GM20431 (cell line): Measurements from ENCODE around the gene NBEAL2.

ENCODE experiments used
- in situ Hi-C: fragments of 300-500 bp; cut with MseI, MboI; formaldehyde crosslinking; loops from one replicate; pipeline ENCODE4 v1.15.0; 2020; ENCODE audit warnings: low sequenced_read_pairs; ENCODE audit not compliant: unreplicated experiment

The NBEAL2 gene

DNA sequence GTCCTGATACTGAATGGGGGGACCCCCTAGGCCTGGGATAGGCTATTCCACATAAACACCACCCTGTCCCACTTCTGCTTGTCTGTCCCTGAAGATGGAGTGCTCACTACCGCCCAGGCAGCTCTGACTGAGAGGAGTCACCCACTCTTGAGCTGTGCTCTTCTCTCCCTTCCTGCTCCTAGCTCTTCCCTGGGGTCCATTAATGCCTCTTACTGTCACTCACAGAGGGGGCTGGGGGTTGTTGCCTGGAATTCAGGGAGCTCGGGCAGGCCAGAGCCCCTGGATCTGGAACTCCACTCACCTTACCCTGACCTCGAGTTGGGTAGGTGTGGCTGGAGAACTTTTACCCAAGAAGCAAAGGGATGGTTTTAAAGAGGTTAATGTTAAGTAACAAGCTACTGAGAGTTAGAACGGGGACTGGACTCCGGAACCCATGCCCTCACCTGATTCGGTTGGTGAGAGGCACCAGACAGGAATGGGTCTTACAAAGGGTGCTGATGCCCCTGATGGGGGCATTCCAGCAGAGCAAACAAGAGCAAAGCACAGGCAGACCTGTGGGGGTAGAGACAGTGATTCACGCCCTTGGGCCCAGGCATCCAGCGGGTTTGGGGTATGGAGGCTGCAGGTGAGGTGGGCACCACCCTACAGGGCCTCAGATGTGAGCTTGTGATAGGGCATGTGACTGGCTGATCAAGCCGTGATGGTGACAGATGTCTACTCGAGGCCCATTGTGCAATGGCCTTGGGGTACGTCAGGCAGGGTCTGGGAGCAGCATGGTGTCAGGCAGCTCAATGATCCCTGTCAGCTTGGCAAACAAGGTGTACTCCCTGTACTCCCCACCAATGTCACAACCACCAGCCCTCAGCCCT, 5.4 kb downstream of the NBEAL2 start:
- in situ Hi-C loops, result no loop called here

DNA sequence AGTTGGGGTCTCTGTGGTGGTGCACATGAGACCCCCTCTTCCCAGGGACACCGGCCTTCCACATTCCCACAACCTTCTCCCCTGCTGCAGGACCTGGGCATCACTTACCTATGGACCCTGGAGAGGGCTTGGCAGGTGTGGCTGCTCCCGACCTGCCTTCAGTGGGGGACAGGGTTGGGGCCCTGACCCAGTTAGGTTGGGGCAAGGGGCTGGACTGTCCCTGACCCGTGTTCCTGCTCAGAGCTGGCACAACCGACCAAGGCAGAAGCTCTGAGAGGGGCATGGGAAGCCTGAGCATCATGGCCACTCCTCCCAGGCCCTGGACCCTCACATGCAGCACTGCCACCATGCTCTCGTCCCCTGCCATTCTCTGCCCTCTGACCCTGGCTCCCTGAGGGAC, 6.1 kb downstream of the NBEAL2 start:
- in situ Hi-C loops, result no loop called here

DNA sequence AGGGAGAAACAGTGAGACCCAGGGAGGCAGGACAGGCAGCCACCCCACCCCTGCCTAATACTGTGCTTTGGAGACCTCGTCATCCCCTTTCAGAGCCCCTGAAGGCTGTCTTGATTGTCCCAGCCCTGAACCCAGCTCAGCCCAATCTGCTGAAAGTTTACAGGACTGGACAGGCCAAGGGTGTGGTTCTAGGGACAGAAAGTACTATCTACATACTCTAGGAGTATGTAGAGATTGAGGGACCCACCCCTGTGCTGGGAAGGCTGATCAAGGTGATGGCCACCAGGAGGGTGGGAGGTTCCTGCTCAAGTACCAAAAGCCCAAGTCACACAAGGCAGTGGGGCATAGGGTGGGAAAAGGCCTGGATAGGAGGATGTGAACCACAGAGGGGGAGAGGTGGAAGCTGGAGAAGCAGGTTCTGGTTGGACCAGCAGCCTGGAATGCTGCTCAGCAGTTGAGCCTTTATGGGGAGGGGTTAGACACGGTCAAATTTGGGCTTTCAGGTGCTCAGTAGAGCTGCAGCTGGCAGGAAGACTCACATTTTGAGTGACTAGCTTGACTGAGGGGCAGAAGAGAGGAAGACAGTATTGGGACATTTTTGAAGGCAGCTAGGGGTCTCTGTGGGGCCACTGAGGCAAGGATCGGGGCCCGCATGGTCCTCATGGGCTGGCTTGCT, 6.7 kb downstream of the NBEAL2 start:
- in situ Hi-C loops, result no loop called here

DNA sequence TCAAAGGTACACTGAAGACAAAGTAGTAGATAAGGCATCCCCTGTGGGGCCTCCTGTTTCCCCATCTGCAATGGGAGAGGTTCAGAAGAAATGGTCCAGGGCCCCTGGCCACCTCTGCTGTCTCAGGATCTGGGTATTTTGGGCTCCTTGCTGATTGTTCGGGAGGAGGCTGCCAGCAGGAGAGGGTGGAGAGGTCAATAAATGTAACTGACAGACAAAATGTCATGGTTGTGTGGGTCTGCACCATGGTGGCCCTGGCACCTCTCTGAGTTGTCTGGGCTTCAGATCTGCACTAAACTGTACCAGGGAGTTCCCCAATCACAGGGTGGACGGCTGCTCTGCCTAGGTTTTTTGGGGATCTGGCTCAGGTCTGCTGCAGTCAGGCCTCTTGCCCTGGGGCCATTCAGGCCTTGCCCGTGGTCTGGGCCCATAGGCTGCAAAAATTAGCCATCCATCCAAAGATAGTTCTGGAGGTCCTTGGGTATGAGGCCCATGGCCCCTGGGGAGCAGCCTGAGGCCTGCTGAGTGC, 7.4 kb downstream of the NBEAL2 start:
- in situ Hi-C loops, result no loop called here

DNA sequence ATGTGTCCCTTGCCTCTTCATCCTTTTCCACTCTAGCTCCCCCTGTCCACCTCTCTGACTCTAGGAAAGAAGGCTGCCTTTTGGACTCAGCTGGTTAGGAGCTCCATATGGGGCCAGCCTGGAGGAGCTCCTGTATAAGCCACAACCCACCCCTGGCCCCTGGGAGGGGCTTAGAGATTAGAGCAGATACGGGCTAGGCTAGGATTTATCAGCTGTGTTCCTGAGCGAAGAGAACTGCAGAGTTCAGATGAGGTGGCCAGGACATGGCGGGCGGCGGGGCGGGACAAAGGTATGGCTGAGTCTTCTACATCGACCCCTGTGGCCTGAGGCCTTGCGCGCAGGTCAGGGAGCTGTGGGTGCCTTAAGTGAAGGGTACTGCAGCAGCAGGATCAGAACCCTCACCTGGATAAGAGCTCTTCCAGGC, 7.9 kb downstream of the NBEAL2 start:
- in situ Hi-C loops, result no loop called here

DNA sequence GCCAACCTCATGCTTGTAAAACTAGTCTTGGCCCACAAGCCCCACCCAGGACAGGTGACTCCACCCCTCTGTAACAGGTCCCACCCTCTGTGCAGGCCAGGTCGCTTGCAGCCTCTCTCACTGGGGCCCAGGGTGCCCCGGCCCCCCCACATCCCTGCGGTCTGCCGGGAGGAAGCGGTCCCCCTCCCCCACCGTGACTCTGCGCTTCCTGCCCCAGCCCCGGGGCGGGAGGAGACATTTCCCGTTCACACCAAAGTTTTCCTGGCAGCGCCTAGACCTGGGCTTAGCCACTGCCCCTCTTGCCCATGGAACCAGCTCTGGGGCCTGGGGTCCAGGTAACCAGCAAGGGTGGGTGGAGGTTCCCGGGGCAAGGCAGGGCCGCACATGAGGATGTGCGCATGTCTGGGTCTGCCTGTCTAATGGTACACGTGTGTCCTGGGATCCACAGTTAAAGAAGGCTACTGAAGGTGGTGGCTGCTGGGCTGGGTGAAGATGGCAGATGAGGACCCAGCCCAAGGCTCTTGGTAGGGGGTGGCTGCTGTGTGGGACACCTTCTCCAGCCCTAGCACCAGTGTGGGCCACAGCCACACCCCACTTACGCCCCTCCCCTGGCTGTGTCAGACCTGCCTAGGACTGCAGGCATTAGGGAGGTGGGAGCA, 8.4 kb downstream of the NBEAL2 start:
- in situ Hi-C loops, result no loop called here

DNA sequence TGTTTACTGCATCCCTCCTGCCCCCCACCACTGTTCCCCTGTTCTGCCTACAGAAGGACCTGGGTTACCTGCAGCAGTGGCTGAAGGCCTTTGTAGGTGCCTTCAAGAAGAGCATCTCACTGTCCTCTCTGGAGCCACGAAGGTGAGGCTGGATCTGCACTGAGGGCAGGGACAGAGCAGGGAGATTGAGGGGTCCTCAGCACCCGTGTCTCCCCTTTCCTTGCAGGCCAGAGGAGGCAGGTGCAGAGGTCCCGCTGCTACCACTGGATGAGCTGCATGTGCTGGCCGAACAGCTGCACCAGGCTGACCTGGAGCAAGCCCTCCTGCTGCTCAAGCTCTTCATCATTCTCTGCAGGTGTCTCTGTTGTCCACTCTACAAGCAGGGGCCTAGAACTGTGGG, 9.2 kb downstream of the NBEAL2 start:
- in situ Hi-C loops, result no loop called here

DNA sequence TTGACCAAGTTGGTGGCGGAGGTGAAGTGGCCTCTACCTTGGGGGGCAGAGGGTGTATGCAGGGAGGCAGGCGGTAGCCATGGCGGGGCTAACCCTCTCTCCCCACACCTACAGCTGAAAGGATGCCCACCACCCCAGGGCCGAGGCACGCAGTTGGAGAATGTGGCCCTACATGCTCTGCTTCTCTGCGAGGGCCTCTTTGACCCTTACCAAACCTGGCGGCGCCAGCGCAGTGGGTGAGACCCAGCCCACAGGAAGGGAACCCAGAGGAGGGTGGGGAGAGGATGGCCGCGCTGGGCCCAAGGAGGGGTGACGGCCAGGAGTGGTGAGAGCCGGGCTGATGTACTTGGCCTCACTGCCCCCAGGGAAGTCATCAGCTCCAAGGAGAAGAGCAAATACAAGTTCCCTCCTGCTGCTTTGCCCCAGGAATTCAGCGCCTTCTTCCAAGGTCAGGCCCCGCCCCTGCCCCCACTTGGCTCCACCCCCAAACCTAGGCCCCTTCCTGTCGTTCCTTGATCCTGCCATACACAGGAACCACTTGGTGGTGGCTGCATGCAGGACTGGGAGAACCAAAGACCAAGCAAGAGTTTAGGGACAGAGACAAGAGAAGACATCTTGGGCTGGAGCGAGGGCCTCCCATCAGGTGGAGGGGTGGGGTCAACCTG, 9.8 kb downstream of the NBEAL2 start:
- in situ Hi-C loops, result no loop called here

DNA sequence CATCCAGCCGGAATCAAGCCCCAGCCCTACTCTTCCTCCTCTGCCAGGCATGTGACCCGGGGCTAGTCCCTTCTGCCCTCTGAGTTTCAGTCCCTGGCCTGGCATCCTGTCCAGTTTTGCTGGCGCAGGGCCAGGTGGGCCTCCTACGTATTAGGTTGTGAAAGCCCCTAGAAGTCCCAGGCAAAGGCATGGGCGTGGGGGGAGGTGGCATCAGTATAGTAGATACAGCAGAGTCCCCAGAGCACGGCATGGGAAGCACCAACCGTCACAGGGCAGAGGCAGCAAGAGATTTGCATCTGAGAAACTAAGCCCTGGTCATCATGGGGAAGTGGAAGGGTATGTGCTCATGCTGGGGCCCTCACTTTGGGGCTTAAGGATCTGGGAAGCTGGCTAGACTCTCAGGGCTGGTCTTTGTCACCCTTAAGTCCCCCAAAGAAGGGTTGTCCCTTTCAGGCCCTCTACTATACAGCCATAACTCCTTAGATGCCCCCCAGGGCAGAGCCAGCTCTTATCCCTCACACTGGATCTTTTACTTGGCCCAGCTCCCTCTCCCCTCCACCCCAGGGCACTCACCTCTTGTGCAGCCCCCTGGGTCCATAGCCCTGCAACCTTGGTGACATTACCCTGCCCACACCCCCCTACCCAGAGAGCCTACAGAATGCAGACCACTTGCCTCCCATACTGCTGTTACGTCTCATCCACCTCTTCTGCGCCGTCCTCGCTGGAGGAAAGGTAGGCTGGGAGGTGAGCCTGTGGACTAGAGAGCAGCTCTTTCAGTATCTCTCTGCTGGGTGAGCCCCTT, 11.3 kb downstream of the NBEAL2 start:
- in situ Hi-C loops, result no loop called here

DNA sequence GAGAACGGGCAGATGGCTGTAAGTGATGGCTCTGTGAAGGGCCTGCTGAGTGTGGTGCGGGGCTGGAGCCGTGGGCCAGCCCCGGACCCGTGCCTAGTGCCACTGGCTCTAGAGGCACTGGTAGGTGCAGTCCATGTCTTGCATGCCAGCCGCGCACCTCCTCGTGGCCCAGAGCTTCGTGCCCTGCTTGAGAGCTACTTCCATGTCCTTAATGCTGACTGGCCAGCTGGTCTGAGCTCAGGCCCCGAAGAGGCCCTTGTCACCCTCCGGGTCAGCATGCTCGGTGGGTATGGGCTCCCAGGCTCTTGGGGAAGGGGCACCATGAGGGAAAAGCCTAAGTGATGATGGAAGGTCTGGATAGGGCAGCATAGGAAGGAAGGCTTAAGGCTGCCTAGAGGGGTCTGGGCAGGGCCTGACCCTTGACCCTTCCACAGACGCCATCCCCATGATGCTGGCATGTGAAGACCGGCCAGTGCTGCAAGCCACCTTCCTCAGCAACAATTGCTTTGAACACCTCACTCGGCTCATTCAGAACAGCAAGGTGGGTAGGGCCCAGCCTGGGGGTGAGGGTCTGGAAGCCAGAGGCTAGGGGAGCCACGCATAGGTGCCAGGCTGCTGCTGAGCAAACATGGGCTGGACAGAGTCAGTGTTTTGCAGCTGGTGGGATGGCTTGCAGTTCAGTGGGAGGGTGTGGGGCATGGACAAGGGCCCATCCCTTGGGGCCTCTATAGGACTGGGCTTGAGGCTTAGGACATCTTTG, 12.1 kb downstream of the NBEAL2 start:
- in situ Hi-C loops, result no loop called here

DNA sequence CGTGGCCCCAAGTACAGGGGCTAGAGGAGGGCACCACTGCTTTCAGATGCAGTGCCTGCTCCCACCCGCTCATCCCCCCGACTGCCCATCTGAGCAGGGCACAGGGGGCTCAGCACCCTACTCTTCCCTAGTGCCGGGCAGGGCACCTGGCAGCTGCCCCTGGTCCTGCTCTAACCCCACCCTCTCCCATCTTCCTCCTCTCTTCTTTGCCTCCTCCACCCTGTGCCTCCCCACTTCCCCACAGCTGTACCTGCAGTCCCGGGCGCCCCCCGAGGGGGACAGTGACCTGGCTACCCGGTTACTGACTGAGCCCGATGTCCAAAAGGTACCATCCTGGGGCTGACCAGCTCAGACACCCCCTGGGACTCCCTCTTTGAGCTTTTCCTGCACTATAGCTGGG, 12.8 kb downstream of the NBEAL2 start:
- in situ Hi-C loops, result no loop called here

DNA sequence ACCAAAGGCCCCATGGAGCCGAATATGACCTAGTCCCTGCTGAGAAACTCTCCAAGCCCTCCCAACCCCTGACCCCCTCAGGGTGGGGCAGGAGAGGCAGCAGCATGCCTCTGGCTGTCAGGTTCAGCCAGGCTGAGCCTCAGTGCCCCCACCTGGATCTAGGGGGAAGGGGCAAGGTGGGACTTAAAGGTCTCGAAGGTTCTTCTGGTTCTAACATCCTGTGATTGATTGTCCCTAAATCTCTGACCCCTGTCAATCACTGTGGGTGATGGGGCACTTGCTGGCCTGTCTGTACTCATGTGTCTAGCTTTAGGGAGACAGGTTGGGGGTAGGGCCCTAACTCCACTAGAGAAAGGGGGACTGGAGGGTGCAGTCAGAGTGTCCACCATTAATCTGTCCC, 13.8 kb downstream of the NBEAL2 start:
- in situ Hi-C loops, result no loop called here

DNA sequence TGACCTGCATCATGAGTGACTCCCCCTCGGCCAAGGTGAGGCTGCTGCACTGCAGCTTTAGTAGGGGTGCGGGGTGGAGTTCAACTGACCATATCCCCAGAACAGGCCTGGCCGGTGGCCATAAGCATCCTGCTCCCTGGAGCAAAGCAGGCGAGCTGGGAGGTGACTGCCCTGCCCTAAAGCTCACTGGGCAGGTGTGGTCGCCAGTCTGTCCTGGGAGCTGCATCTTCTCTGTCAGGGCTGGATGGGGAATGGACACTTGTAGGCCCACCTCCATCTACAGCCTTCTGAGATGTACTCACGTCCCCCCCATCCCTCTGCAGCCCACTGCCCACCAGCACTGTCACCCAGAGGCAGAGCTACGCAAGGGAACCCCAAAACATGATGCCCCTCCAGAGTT, 14.5 kb downstream of the NBEAL2 start:
- in situ Hi-C loops, result no loop called here

DNA sequence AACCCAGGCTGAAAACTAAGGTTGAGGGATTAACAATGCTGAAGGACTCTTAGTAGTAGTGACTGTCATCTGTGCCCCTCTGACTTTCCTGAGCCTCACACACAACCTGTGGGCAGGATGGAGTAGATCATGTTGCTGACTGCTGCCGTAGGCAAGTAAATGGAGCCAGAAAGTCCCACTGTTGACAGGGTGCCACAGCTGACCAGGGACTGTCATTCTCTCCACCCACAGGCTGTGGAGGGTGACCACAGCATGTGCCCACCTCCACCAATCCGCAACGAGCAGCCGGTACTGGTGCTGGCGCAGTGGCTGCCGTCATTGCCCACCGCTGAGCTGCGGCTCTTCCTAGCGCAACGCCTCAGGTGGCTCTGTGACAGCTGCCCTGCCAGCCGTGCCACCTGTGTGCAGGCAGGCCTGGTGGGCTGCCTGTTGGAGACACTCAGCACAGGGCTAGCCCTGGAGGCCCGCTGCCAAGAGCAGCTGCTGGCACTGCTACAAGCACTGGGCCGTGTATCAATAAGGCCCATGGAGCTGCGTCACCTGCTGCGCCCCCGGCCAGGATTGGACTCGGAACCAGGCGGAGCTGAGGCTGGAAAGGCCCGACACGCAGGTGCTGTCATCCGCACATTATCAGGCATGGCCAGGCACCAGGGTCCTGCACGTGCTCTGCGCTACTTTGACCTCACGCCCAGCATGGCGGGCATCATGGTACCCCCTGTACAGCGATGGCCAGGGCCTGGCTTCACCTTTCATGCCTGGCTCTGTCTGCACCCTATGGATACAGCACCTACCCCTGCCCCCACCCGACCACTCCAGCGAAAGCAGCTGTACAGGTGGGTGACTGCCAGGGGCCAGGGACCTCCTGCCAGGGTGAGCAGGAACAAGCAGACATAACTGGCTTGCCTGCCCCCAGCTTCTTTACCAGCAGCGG, 15.6 kb downstream of the NBEAL2 start:
- in situ Hi-C loops, result no loop called here

DNA sequence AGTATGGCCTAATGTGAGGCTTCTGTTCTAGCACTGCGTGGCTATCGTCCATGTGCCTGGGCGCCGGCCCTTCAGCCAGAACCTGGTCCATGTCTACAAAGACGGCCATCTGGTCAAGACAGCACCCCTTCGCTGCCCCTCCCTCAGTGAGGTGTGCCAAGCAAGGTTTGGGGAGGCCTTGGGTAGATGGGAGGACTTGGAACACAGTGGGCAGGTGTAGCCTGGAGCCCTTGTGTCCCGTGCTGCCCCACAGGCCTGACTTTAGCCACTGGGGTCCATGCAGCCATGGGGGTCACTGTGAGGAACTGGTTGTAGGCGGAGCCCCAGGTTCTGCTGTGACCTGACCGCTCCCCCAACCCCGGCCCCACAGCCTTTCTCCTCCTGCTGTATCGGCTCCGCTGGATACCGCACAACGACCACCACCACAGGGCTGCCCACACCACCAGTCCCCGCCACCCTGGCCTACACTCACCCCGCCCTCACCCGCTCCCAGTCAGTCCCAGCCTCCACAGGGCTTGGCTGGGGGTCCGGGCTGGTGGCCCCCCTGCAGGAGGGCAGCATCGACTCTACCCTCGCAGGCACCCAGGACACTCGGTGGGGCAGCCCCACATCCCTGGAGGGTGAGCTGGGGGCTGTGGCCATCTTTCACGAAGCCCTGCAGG, 16.6 kb downstream of the NBEAL2 start:
- in situ Hi-C loops, result no loop called here

DNA sequence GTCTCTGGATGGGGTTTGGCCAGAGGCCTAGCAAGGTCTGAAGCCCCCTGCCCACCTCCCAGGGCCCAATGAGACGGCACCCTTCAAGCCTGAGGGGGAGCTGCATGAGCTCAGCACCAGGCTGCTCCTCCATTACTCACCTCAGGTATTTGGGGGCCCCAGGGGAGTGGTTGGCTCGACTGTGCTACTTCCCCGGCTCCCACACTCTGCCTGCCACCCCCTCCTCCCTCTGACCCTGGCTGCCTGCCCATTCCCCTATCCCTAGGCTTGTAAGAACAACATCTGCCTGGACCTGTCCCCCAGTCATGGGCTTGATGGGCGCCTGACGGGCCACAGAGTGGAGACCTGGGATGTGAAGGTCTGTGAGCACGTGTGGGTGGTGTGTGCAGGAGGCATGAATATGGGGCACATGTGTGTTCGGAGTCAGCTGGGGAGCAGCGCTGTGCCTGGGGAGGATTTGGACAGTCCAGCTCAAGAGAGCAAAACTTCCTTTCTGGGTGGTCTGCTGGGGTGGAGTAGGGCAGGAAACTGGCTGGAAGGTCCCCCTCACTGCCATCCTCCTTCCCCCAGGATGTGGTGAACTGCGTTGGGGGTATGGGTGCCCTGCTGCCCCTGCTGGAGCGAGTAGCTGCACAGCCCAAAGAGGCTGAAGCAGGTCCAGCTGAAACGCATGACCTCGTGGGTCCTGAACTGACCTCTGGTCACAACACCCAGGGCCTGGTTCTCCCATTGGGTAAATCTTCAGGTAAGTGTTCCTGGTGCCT, 17.4 kb downstream of the NBEAL2 start:
- in situ Hi-C loops, result no loop called here
